K562 (cell line): ENCODE measurements around the gene ERBB4. TPM values are rescaled to one million over a fixed set of nuclear protein-coding genes. Genes with fewer than 3 reads are reported as not detected.
A peak's percentile ranks its signal among the peaks of the same experiment; 100 is the strongest.

Experiments
- ATAC-seq: fragments of 200-7000 bp; cut with Tn5 transposase; 3 replicates; pipeline ENCODE4 v1.9.1; 2020; ENCODE audit warnings: moderate library complexity
- BruUV-seq: library from RNA; stranded (reverse); fragments of 400-500 nt; replicated peaks from 2 replicates; lab custom pipeline; 2021; lab: Mats Ljungman, UMichigan
- CTCF ChIA-PET: fragments of 300-600 bp; formaldehyde crosslinking; extraction: SDS; loops from one replicate; lab custom pipeline; 2021; ENCODE audit warnings: low intra/inter-chr PET ratio; lab: Yijun Ruan, JAX
- POLR2A ChIA-PET: fragments of 300-600, 350-650 bp; sonication (Branson Sonifier 250); formaldehyde crosslinking; extraction: SDS; loops from one replicate; lab custom pipeline; 2021; ENCODE audit warnings: antibody characterized with exemption, inconsistent platforms; lab: Yijun Ruan, JAX
- DNase-seq, 4 experiments: peaks; one replicate each; pipeline versions ENCODE4 v3.0.0 to v3.0.0-alpha.2; 2011 to 2018; ENCODE audit warnings: low spot score in 3 of 4, mixed read lengths in 3 of 4; ENCODE audit errors: extremely low read depth in 1 of 4
- FAIRE-seq: peaks from 2 replicates; lab custom pipeline; 2011; peaks lifted over from hg19 to GRCh38; lab: Jason Lieb, UNC
- H2AFZ ChIP-seq: 2 replicates; pipeline ENCODE4 v1.6.0; 2011; ENCODE audit warnings: low read depth, low read length, control low read depth, inconsistent platforms
- H3K27ac ChIP-seq: fragments of 200-600 bp; 3 replicates; pipeline ENCODE4 v1.8.0; 2011; ENCODE audit warnings: low read depth, mild to moderate bottlenecking, control low read depth, inconsistent platforms, low read length, moderate library complexity, mixed read lengths; ENCODE audit errors: extremely low read depth
- H3K27me3 ChIP-seq, 2 experiments: fragments of 300-600 bp in 1 of 2; 2 replicates in 1 of 2; 3 replicates in 1 of 2; pipeline versions ENCODE4 v1.6.0 to v1.8.0; 2011; ENCODE audit warnings: inconsistent platforms in 2 of 2, low read length in 2 of 2, mild to moderate bottlenecking in 1 of 2, mixed read lengths in 1 of 2, moderate library complexity in 1 of 2; ENCODE audit not compliant: control insufficient read depth in 2 of 2, insufficient read depth in 2 of 2
- H3K36me3 ChIP-seq: fragments of 300-600 bp; 3 replicates; pipeline ENCODE4 v1.8.0; 2011; ENCODE audit warnings: mild to moderate bottlenecking, low read length, inconsistent platforms; ENCODE audit not compliant: control insufficient read depth, insufficient read depth
- H3K4me1 ChIP-seq, 2 experiments: fragments of 200-600 bp in 1 of 2; replicated peaks in 1 of 2; 2 replicates in 1 of 2; 3 replicates in 1 of 2; pipeline versions ENCODE4 v1.5.1 to v1.8.0; 2011; ENCODE audit warnings: inconsistent platforms in 2 of 2, low read length in 2 of 2, mild to moderate bottlenecking in 1 of 2, mixed read lengths in 1 of 2, moderate library complexity in 1 of 2; ENCODE audit not compliant: control insufficient read depth in 2 of 2, insufficient read depth in 2 of 2
- H3K4me2 ChIP-seq: 2 replicates; pipeline ENCODE4 v1.6.1; 2011; ENCODE audit warnings: low read length, control low read depth, inconsistent platforms, mixed read lengths; ENCODE audit not compliant: insufficient read depth
- H3K4me3 ChIP-seq: fragments of 200-600 bp; sonication (generic), shearing (Covaris generic); 2 replicates; pipeline ENCODE4 v1.5.1; 2016; ENCODE audit warnings: control low read depth, inconsistent platforms
- H3K79me2 ChIP-seq: fragments of 200-600 bp; 3 replicates; pipeline ENCODE4 v1.8.0; 2011; ENCODE audit warnings: low read length, inconsistent platforms; ENCODE audit not compliant: control insufficient read depth, insufficient read depth
- H3K9ac ChIP-seq, 2 experiments: 2 replicates each; pipeline versions ENCODE4 v1.6.0 to v1.6.1; 2011; ENCODE audit warnings: low read depth in 2 of 2, low read length in 2 of 2, control low read depth in 1 of 2, inconsistent platforms in 1 of 2, mild to moderate bottlenecking in 1 of 2, mixed read lengths in 1 of 2; ENCODE audit not compliant: insufficient read depth in 1 of 2
- H3K9me1 ChIP-seq: one replicate; pipeline ENCODE4 v1.6.0; 2011; ENCODE audit warnings: inconsistent platforms, mild to moderate bottlenecking, low read length, moderate library complexity; ENCODE audit not compliant: control insufficient read depth, insufficient read depth
- H3K9me3 ChIP-seq: replicated peaks from 2 replicates; pipeline ENCODE4 v1.5.1; 2011; ENCODE audit warnings: low read depth, low read length, inconsistent platforms; ENCODE audit not compliant: control insufficient read depth, insufficient read depth
- H4K20me1 ChIP-seq: replicated peaks from 2 replicates; pipeline ENCODE4 v1.6.1; 2011; ENCODE audit warnings: low read length, inconsistent platforms, mixed read lengths; ENCODE audit not compliant: control insufficient read depth, insufficient read depth
- ATF1 ChIP-seq, 2 experiments: fragments of 450-650 bp in 1 of 2; IDR thresholded peaks; 2 replicates each; pipeline ENCODE4 v1.6.1; 2016; ENCODE audit warnings: missing compliant biosample characterization in 1 of 2, missing genetic modification characterization in 1 of 2
- ETS2 ChIP-seq: IDR thresholded peaks from 2 replicates; pipeline ENCODE4 v1.6.1; 2016; ENCODE audit warnings: borderline replicate concordance, missing genetic modification characterization, mild to moderate bottlenecking, moderate library complexity, missing compliant biosample characterization; ENCODE audit not compliant: poor library complexity, severe bottlenecking
- FOXP4 ChIP-seq: sonication (generic); formaldehyde crosslinking; IDR thresholded peaks from 2 replicates; pipeline ENCODE4 v1.8.0; 2022; ENCODE audit warnings: mild to moderate bottlenecking, missing genetic modification reagents, borderline replicate concordance
- MAFG ChIP-seq: fragments of 450-650 bp; conservative IDR thresholded peaks from 2 replicates; pipeline ENCODE4 v1.6.1; 2016; ENCODE audit warnings: missing genetic modification characterization, missing compliant biosample characterization
- TCF7 ChIP-seq: sonication (generic); IDR thresholded peaks from 2 replicates; pipeline ENCODE4 v1.6.1; 2016; ENCODE audit warnings: antibody characterized with exemption, borderline replicate concordance
- ZNF316 ChIP-seq: fragments of 450-650 bp; IDR thresholded peaks from 2 replicates; pipeline ENCODE4 v1.6.1; 2016
- ZNF584 ChIP-seq: fragments of 200-800 bp; sonication (Bioruptor generic); IDR thresholded peaks from 2 replicates; pipeline ENCODE4 v1.6.1; 2016; ENCODE audit warnings: low read depth, mild to moderate bottlenecking, missing genetic modification characterization, missing compliant biosample characterization
- WGBS: fragments of 100-300 bp; shearing (Covaris generic); methylation state at CpG from one replicate; pipeline ENCODE4 v1.1.6; 2016; ENCODE audit warnings: low coverage, mixed read lengths; ENCODE audit not compliant: insufficient coverage; ENCODE audit errors: missing lambda C conversion rate; 5-methylcytosine and 5-hydroxymethylcytosine counted together
- in situ Hi-C: fragments of 300-500 bp; cut with MboI; formaldehyde crosslinking; loops from 4 replicates; pipeline ENCODE4 v1.15.0; 2018; ENCODE audit warnings: inconsistent platforms, mixed read lengths
- intact Hi-C: fragments of 100-400 bp; cut with micrococcal nuclease; formaldehyde crosslinking; loops from 2 replicates; pipeline ENCODE4 v1.14.2; 2022
- polyA plus RNA-seq, 8 experiments: library from polyadenylated mRNA; depleted of rRNA in 4 of 8; stranded (reverse) in 5 of 8; unstranded in 3 of 8; fragments of >200 nt; fragmentation: Nextera tagmentation in 2 of 8; fragmentation: Illumina TruSeq in 1 of 8; extraction: Ambion mirVana in 2 of 8; extraction: Trizol in 1 of 8; gene quantifications; 2 replicates each; pipeline versions ENCODE4 v1.2.1 to v1.2.3, GENCODE V29; 2011 to 2014; ENCODE audit warnings: inconsistent platforms in 1 of 8, missing spikeins in 1 of 8
- total RNA-seq, 7 experiments: library from RNA; depleted of rRNA in 6 of 7; stranded (reverse); fragments of >200 nt in 6 of 7; fragmentation: Illumina TruSeq in 2 of 7; extraction: Trizol in 2 of 7; gene quantifications; 2 replicates each; pipeline versions ENCODE4 v1.2.1 to v1.2.3, GENCODE V29; 2011 to 2021; ENCODE audit warnings: low replicate concordance in 1 of 7

The ERBB4 gene
- total and polyA plus RNA-seq, 9 of the 15 experiments (the other 6 are each of a cell fraction or from before 2014, with no cell fraction given) = not detected

- TF ChIP-seq ETS2 (tag) = no peak
Measured at GRCh38 chr2:212532087-212532486, 6.5 kb downstream of the ERBB4 start (continued).

- H3K79me2 ChIP-seq = no peaks in the 10 kb centered on the region
Measured at GRCh38 chr2:212531499-212531898, 7.1 kb downstream of the ERBB4 start.

More at GRCh38 chr2:212531499-212531898, 7.1 kb downstream of the ERBB4 start:
- H3K4me2 ChIP-seq = no peak overlapping the region
- FAIRE-seq = no peak
- intact Hi-C loops = no loop called here
- H3K9me1 ChIP-seq = no peaks in the 10 kb centered on the region
- in situ Hi-C loops = no loop called here
- no peaks in the 10 kb centered on the region for H3K36me3 ChIP-seq
- TF ChIP-seq ATF1 (CRISPR knock-in tag; IDR thresholded peaks at IDR 0.05) (no peak), ATF1 (tag; IDR thresholded peaks at IDR 0.05) (no peak), TCF7 (no peak), FOXP4 (no peak), ZNF316 (peak; percentile 46; the same call in 1 of the 2 replicates), MAFG (tag) (0 out of 2 replicates have a peak, but pooled peaks have one; percentile 11), ZNF584 (no peak)
- H4K20me1 ChIP-seq = no peaks in the 10 kb centered on the region
- WGBS = 0% methylated on average over 1 of the region's 1 CpG
- H3K4me3 ChIP-seq = no peak overlapping the region
- ChIA-PET CTCF (no interaction called here), POLR2A (no interaction called here)
- H2AFZ ChIP-seq = no peak overlapping the region
- no peak overlapping the region for H3K9ac ChIP-seq
- no peak overlapping the region for H3K27ac ChIP-seq
- no peak for ATAC-seq
- H3K27me3 ChIP-seq = no peaks in the 10 kb centered on the region
- H3K4me1 ChIP-seq = no peaks in the 10 kb centered on the region
- no TSS peak for BruUV-seq
- DNase-seq = no peak
- H3K9me3 ChIP-seq = no peaks in the 10 kb centered on the region
